ENCODE results near the gene LRIT2.
"Not testable (repeated sequence)": the region's sequence is repeated elsewhere in the genome, so short reads cannot be mapped to it uniquely, and the experiment has no call there.

The LRIT2 gene

DNA sequence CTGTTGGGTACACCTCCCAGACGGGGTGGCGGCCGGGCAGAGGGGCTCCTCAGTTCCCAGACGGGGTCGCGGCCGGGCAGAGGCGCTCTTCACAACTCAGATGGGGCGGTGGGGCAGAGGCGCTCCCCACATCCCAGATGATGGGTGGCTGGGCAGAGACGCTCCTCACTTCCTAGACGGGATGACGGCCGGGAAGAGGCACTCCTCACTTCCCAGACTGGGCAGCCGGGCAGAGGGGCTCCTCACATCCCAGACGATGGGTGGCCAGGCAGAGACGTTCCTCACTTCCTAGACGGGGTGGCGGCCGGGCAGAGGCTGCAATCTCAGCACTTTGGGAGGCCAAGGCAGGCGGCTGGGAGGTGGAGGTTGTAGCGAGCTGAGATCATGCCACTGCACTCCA, 45.0 kb downstream of the LRIT2 start:
- DNase-seq, result not testable (repeated sequence)

DNA sequence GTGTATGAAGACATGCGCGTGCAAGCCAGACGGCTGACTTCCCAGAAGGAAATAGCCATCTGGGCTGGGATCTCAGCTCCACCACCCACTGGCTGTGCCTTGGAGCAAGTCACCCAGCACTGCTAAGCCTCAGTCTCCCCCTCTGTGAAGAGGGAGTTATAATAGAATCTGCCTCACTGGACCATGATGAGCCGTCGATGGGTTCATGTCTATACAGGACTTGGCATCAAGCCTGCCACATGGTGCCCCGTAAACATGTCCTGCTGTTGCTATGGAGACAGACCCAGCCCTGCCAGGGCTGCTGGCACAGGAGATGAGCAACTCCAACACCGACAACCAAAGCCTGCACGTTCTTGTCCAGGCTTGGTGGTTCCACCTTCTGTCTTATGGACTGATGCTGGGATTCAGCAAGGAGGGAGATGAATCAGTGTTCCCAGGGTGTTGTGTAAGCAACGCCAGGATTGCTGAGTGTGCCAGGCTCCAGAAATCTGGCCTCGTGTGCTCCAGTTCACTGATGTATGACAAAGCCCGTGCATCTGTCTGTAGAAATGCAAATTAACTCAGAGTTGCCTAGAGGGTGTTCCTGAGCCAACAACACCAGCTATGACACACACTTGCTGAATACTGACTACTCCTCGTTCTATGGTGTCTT, 46.2 kb downstream of the LRIT2 start:
- DNase-seq, result peak; percentile 26

DNA sequence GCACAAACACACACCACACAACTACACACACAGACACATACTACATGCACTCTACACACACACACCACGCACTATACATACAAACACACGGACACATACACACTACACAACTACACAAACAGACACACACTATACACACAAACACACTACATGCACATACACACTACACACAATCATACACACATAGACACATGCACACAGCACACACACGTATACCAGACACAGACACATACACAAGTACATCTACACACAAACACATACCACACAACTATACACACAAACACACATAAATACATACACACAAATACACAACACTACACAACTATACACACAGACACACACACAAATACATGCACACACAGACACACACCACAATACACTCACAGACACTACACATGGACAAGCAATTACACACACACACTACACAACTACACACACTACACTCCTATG, 47.2 kb downstream of the LRIT2 start:
- DNase-seq, result no peak

DNA sequence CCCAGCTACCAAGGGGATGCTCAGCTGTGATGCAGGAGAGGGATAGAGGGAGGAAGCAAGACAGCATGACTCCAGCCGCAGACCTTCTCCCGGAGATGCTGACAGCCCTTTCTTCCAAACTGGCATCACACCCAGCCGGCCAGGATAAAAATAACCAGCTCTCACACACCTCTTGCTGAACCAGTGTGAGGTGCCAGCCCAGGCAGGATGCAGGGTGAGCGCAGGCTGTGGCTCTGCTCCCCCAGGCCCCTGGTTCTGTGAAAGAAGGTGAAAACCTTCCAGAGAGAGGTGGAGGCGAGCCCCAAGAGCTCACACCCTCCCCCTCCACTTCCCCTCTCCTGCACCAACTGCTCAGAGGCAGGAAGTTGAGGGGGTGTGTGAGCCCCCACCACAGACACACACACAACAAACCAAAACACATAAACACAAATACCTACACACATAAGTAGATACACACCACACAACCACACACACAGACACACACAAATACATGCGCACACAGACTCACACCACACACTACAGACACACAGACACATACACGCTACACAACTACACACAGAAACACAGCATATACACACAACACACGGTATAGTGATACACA, 47.7 kb downstream of the LRIT2 start:
- peak; percentile 45 for DNase-seq

DNA sequence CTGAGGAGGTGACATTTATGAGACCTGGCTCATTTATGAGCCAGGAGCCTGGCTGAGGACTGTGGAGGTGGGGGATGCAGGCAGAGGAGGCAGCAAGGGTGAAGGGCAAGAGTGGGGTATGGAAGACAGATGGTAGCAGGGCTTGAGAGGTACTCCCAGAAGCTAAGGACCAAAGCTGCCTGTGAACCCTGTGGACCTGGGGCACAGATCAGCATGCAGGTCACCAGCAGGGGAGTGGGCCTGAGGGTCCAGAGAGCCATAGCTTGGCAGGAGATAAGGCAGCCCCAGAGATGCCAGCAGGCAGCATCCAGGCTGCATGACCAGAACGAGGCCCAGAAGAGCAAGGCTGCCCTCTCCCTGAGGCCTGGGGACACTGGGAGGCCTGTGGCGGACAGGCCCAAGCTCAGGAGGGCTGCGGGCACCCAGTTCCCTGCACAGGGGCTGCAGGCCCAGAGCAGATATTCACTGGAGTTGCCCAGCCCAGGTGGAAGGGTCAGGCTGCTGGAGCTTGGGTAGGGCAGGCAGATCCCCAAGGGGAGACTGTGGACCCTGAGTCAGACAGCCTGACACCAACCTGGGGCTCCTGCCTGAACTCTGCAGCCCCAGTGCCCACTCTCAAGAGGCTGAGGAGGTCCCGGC, 48.4 kb downstream of the LRIT2 start:
- DNase-seq, result no peak

DNA sequence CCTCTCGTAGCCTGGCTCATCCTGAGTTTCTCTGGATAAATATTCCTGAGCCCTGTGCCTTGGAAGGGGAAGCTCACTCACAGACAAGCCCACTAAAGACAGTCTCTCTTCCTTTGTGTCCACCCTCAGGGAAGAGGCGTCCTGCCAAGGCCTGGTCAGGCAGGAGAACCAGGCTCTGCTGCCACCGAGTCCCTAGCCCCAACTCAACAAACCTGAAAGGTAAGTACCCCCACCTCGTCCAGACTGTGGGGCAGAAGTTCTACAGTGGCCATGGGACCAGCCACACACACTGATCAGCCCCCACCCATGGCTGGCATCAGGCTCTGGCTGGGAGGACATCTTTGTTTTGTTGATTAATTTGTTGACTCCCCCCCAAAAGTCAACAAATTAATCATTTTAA, 49.0 kb downstream of the LRIT2 start:
- no peak for DNase-seq

DNA sequence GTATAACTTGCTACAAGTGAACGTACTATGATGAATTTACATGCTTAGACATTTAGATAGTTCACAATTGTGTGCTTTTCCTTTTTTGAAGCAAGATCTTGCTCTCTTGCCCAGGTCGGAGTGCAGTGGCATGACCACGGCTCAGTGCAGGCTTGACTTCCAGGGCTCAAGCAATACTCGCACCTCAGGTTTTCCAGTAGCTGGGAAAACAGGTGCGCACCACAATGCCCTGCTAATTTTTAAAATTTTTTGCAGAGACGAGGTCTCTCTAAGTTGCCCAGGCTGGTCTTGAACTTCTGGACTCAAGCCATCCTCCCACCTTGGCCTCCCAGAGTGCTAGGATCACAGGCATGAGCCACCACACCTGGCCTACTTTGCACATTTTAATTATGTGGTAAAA, 49.9 kb downstream of the LRIT2 start:
- DNase-seq, result no peak

DNA sequence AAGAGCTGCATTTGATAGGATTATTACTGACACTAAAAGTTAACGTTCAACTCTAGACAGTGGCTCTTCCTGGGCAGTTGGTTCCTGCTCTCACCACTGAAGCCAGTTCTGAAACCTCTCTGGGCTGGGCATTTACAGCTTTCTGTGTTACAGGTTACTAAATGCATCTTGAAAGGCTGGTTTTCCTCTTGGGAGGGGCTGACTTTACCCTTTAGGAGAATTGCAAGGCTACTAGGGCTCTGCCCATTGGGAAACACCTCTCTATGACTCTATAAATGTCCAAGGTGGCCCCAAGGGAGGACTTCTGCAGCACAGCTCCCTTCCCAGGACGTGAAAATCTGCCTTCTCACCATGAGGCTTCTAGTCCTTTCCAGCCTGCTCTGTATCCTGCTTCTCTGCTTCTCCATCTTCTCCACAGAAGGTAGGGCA, 51.8 kb downstream of the LRIT2 start, which contains the start of gene GPR15LG:
Gene GPR15LG (plus strand): TSS at position 301 of the 429 bp plus-strand sequence. CDS start 51 bp downstream, at position 352.
- no peak for DNase-seq

DNA sequence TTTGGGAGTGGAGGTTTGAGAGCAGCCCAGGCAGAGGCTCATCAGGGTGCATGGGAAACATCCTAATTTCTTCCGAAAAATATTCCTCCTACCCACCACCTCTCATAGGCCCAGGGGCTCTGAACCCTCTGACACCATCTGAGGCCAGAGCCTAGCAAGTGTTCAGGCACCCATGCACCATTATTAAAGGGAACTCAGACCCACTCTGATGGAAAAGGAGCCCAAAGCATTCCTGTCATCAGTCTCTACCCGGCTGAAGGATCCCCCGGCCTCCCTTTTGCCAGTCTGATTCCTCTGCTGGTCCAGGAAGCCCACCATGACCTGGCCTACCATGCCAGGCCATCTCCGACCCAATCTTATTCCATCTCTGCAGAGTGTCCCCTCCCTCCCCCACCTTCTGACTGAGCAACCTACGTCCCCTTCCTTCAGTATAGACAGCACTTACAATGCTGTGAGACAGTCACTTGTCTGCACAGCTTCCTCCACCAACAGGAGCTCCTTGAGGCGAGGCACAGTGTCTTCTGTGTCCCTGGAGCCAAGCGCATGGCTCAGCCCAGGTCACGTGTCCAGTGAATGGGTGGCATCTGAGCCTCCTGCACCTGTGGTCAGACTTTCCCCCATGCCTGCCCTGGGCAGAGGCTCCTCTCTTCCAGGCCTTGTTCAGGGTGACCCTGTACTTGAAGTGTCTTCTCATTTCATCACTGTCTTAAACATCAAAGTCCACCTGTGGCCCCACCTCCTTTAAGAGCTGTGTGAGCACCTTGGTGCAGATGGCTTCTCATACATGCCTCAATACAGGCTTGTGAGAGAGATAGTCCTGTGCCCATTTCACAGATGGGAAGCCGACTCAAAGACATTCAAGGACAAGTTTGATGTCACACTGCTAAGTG, 52.6 kb downstream of the LRIT2 start:
- no peak for DNase-seq

DNA sequence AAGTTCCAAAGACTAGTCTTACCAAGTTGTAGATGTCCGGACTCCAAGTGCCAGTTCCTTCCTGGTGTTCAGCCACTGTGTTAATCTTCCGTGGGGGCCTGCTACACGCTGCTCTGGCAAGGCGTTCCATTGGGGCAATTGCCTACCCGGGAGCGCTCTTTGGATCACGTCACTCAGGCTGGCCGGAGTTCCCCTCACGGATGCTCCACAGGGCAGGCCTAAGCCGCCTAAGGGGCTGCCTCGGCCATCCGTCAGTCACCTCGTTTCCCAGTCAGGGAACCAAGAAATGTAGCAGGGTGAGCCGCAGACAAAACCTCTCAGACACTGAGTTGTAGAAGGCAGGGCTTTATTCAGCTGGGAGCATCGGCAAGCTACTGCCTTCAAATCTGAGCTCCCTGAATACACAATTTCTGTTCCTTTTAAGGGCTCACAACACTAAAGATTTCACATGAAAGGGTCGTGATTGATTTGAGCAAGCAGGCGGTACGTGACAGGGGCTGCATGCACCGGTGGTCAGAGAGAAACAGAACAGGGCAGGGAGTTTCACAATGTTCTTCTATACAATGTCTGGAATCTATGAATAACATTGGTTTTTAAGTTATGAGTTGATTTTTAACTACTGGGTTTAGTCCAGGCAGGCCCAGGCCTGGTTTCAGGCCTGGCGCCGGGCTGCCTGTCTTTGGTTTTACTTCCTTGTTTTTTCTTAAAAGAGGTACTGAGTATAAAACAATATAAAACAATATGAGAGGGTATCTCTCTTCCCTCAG, 53.5 kb downstream of the LRIT2 start:
- not testable (repeated sequence) for DNase-seq

DNA sequence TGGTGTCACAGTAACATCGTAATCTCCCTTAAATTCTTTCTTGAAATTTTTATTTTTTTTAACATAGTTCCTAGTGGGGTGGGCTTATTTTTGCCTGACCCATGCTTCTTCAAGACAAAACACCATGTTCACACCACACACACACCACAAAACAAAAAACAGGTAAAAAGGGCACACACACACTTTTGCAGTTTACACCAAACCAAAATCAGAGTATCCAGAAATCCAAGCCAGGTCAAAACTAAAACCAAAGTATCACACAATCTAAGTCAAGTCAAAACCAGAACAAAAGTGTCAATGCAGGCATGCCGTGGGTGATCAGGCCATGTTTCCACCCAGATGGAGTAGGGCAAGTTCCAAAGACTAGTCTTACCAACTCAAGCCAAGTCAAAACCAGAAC, 54.1 kb downstream of the LRIT2 start:
- DNase-seq, result not testable (repeated sequence)

All from activated T-cell treated with anti-CD3 and anti-CD28 coated beads, Interleukin-2, amount 50 U/mL, for 1 hour (primary cell).